Measurements from ENCODE around the gene FAM136A.
"Not testable (repeated sequence)": the region's sequence is repeated elsewhere in the genome, so short reads cannot be mapped to it uniquely, and the experiment has no call there.

The FAM136A gene

DNA sequence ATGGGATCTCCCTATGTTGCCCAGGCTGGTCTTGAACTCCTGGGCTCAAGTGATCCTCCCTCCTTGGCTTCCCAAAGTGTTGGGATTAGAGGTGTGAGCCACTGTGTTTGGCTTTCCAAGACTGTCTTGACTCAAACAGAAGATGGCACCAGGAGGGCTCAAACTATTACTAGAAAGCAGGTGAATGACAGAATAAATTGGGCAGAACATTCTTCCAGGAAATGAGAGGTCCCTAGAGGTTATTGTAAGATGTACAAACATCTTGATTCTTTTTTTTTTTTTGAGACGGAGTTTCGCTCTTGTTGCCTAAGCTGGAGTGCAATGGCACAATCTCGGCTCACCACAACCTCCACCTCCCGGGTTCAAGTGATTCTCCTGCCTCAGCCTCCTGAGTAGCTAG lies 4.0 kb downstream of the FAM136A start:
- not testable (repeated sequence) for DNase-seq (ENCODE audit: low read depth in 2 of 2)

DNA sequence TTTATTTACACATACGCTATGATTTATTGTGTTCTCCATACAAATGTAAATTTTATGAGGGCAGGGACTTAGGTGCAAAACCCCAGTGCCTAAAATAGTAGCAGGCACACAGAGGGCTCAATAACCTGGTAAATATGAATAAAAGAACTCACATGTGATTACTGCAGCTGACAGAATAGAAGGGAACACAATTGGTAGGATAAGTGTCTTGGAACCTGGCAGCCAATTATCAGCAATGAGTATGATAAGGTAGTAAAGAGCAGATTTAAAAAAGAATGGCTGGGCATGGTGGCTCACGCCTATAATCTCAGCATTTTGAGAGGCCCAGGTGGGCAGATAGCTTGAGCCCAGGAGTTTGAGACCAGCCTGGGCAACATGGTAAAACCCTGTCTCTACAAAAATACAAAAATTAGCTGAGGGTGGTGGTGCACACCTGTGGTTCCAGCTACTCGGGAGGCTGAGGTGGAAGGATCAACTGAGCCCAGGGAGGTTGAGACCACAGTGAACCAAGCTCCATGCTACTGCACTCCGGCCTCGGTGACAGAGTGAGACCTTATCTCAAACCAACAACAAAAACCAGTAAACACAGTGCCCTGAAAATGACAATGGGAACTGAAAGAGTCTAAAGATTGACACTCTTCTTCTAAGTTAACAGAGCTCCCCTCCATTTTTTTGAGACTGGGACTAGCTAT lies 18.2 kb downstream of the FAM136A start:
- no peak for DNase-seq (ENCODE audit: low read depth in 2 of 2)

DNA sequence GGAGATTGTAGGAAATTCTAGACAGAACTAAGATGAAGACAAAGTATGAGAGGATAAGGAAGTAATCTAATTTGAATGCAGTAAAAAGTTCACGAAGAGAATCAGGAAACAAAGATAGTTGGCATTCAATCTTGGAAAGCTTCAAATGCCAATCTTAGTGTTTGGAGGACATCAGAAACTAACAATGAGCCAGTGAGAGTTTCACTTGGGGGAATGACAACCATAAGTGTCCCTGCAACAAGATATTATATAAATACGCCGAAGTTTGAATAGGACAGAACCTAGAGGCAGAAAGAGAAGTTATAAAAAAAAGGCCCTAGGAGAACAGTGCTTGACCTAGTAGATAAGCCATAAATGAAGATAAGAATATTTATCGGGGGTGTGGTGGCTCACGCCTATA lies 19.4 kb downstream of the FAM136A start:
- no peak for DNase-seq (ENCODE audit: low read depth in 2 of 2)

DNA sequence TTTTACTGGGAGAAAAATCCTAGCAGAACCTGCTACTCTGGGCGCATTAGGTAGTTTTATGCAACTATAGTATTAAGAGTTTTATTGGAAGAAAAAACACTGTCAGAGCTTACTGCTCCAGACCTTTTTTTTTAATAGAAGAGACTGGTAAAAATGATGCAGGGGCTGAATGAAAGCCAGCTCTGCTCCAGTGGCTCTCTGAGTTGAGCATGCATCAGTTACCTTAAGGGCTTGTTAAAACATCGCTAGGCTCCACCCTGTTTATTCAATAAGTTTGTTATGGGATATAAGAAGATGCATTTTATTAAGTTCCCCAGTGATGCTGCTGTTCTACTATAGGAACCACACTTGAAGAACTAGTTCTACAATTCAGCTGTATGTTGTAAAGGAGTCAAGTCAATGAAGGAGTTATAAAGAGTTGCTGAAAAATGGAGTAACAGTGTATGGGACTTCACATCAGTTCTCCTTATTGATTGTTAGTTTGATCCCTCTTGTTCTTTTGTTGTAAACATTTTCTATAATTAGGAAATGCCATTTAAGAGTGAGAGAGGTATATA lies 21.5 kb downstream of the FAM136A start:
- DNase-seq (ENCODE audit: low read depth in 2 of 2) = no peak

DNA sequence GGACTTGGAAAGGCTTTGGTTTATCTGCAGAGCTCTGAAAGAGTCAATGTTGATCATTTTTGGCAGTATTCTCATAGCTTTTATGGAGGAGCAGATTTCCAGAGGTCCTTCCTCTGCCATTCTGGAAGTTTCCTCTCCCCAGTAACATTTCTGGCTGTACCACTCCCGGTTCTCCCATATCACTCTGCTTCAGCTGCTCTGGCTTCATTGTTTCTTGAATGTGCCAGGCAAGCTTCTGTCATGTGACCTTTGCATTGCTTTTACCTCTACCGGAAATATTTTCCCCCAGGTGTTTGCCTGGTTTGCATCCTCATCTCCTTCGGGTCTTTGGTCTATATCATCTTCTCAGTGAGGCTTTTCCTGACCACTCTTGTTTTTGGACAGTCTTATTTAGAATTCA lies 31.5 kb downstream of the FAM136A start:
- DNase-seq (ENCODE audit: low read depth in 2 of 2) = no peak

DNA sequence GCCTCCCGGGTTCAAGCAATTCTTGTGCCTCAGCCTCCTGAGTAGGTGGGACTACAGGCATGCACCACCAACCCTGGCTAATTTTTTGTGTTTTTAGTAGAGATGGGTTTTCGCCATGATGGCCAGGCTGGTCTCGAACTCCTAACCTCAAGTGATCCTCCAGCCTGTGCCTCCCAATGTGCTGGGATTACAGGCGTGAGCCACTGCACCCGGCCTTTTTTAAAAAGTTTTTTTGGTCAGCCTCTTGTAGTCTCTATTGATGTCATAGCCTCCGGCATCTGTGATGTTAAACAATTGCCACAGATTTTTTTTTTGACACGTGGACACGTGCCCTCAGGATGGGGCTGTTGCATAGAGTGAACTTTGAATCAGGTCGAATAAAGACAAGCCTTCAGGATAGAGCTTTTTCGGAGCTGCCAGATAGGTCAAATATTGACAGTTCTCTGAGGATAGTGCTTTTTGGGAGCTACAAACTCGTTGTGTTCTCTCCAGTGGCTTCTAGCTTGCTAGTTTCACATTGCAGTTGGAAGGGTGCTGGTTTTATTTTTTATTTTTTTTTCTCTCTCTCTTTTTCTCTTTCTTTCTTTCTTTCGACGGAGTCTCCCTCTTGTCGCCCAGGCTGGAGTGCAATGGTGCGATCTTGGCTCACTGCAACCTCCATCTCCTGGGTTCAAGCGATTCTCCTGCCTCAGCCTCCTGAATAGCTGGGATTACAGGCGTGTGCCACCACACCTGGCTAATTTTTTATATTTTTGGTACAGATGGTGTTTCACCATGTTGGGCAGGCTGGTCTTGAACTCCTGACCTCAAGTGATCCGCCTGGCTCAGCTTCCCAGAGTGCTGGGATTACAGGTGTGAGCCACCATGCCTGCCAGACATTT lies 32.2 kb downstream of the FAM136A start:
- not testable (repeated sequence) for DNase-seq (ENCODE audit: low read depth in 2 of 2)

DNA sequence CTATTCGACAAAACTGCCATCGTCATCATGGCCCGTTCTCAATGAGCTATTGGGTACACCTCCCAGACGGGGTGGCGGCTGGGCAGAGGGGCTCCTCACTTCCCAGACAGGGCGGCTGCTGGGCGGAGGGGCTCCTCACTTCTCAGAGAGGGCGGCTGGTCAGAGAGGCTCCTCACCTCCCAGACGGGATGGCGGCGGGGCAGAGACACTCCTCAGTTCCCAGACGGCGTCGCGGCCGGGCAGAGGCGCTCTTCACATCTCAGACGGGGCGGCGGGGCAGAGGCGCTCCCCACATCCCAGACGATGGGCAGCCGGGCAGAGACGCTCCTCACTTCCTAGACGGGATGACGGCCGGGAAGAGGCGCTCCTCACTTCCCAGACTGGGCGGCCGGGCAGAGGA lies 34.9 kb downstream of the FAM136A start:
- not testable (repeated sequence) for DNase-seq (ENCODE audit: low read depth in 2 of 2)

DNA sequence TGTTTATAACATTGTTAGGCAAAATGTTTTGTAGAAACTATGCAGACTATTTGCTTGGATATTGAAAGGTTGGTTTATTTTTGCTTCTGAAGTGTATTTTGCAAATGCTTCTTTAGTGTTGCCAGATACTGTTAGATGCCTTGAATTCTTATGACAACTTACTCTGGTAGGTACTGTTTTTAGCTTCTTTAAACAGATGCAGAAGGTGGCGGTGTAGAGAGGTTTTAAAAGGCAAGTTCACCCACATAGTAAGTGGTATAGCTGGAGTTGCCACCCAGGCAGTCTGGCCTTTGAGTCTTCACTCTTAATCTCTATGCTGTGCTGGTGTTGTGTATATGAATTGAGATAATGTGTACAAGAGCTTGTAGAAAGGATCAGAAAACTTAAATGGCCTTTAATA lies 40.4 kb downstream of the FAM136A start:
- DNase-seq (ENCODE audit: low read depth in 2 of 2) = no peak

DNA sequence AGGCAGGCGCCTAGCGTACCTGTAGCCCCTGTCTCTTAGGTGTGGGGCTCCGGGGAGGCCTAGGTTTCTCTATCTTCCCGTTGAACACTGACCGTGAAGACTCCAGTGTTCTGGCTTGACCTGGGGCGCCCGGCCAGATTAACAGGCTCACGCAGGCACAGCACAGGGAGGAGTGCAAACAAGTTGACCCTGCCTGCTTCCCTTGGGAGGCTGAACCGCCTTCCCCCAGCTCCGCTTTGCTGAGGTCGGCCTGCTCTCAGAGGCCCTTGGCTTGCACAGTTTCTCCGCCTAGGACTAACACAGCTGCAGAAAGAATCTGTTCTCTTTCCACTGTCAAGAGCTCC lies 43.4 kb downstream of the FAM136A start:
- DNase-seq (ENCODE audit: low read depth in 2 of 2) = no peak

DNA sequence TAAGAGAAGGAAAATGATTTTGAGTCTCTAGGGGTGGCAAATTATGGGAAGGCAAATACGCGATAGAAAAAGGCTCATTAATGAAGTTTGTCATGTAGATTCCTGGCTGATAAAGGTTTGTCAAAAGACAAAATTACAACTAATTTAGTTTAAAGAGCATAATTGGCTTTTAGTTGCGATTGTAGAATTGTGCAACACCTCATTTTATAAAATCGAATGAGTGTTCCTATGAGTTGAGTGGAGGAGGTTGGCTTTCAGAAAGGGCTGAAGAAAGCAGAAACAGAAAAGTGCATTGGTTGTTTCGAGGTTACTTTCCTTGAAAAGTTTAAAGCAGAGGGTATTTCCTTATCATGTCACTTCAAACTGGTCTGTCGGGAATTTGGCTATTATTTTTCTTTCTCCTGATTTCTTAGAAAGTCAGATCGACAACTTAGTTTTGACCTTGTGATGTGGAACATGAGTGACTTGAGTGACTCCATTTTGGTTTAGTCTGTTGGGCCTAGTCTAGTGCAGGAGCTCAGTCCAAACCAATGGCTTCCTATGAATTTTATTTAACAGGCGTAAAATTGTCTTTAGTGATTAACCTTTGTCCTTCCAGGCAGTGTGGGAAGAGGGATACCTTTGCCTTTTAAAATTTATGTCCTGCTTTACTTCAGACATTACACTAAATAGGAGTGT lies 46.1 kb downstream of the FAM136A start:
- no peak for DNase-seq (ENCODE audit: low read depth in 2 of 2)

DNA sequence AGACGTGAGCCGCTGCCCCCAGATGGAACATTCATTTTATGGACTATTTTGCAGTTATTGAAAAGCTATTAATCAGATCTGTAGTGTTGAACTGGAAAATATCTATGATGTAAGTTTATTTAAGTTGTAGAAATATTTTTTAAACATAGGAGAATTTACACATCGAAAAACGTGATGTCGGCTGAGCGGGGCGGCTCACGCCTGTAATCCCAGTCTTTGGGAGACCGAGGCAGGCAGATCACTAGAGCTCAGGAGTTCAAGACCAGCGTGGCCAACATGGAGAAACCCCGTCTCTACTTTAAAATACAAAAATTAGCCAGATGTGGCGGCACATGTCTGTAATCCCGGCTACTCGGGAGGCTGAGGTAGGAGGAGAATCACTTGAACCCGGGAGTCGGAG lies 51.4 kb downstream of the FAM136A start:
- DNase-seq (ENCODE audit: low read depth in 2 of 2) = no peak

DNA sequence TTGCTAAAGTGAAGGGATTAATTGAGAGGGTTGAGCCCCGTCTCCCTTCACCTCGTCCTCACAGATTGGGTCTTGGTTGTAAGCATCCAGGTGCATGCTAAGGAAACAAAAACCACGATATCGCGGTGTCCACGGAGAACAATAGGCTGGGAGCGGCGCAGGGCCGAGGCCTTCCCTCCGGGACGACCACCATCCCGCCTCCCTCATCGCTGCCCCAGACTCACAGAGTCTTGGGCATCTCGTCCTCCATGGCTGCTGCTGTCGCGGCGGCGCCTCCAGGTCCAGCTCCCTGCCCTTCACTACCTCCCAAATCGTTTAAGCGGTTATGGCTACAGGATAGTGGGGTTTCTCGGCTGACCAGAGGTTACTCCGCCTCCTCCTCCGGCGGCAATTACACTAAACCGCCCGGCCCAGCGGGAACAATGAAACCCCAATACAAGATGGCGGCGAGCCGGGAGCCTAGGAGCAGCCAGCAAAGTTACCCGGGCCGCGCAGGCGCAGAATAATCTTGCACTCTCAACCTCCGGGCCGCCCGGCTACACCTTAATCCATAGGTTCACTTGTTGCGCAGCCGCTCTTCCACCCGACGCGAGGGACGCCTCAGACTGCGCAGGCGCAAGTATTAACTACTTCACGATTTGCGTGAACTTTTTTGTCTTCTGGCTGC lies 53.6 kb downstream of the FAM136A start, which contains the start of gene TIA1:
TSS of gene TIA1 (minus strand) at position 448 of the 667 bp plus-strand sequence. CDS start at position 250, 198 bp downstream.
- DNase-seq (ENCODE audit: low read depth in 2 of 2) = peak; percentile 97 to 98

DNA sequence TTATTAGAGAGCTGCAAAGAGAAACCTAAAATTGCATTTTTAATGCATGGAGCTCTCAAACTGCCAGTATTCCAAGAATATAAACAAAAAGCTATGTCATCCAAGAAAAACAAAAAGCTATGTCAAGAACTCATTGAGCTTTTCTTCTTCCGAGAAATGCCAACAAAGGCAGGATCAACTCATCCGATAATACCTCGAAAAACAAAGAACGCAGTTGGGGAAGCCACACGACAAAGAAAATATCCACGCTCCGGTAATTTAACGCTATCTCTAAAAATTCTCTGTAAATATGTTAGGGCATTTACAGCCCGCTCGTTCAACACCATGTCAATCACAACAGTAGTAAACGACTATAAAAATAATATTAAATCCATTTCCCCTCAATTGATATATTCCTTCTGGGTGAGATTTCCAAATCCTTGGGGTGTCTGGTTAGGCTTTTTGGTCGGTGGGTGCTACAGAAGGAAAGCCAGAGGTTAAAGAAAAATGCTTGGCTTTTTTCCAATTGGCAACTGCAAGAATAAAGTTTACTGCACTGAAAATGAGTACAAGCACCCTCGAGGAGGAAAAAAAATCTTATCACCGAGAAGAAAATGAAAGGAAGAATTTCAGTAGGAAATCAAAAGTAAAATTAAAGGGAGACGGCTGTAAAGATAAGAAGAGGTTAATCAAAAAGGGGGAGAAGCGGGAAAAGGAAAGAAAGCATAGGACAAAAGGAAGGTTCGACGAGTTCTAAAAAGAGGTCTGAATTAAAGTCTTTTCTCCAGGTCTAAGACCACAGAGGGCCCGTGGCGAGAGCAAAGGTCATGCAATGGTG lies 54.3 kb downstream of the FAM136A start:
- no peak for DNase-seq (ENCODE audit: low read depth in 2 of 2)
